A204.1 (cell line): ENCODE results near the gene HOXB7.
A peak's percentile ranks its signal among the peaks of the same experiment; 100 is the strongest.

ENCODE experiments used
- FAIRE-seq: peaks from 2 replicates; lab custom pipeline; 2012; peaks lifted over from hg19 to GRCh38; lab: Jason Lieb, UNC

Gene HOXB7

DNA sequence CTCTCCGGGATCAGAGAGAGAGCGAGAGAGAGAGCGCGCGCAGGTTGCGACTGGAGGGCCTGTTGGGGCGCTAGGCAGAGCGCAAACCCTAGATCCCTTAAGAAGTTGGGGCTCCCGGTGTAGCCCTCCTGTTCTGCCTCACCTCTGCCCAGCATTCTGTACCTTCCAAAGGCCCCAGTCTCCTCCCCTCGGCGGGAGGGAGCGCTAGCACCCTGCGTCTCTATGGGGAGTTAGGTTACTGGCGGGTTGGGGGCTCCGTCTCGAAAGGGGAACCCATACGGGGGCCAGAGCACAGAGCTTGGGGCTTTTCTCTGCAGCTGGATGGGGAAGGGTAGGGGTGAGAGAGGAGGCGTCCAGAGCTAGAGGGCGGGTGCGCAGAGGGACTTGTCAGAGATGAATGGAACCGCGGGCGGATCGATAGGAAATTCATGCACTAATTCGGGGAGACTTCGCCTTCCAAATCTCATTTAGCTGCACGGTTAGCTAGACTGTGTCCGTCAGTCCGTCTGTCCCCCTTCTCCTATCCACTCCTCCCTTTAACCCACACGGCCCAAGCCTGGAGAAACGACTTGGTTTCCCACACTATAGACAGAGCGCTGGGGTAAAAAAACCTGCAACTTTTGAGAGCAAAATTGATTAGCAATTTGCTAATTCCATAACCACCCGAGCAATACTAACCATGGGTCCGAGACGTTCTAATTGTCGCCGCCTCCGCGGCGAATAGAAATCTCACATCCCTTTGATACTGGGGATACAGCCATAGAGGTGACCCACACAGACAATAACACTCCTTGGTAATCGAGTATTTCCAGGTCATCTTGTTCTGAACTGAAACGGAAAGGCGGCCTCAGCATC lies 32.0 kb downstream of the HOXB7 start:
- FAIRE-seq = no peak

DNA sequence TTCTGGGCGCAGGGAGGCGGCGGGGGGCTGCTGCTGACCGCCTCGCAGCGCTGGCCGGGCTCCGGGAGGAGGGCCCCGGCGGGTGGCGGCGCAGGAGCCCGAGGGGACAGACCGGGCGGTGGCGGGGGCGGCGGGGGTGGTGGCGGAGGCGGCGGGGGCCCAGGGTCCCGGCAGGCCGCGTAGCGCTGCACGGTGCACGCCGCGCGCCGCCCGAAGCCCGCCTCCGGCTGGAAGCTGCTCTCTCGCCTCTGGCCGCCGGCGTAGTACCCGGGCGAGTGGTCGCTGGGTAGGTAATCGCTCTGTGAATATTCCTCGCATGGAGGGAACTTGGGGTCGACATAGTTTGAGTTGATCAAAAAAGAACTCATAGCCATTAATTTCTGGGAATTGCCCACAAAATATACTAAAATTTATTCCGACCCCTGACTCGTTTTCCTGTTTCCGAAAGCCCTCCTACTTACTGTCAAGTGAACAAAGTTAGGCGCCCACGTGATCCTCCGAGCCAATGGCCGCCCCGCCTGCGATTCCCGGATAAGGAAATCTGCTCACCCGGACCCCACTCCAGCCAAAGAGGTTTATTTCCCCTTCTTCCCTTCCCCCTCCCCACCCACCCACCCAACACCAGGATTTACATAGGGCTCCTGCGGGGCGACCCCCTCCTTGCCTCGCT lies 32.7 kb downstream of the HOXB7 start, which contains the start of gene HOXB4:
Gene HOXB4 (minus strand): TSS at position 405 of the 670 bp plus-strand sequence. CDS start 31 bp downstream, at position 374.
- FAIRE-seq = peak; percentile 66

DNA sequence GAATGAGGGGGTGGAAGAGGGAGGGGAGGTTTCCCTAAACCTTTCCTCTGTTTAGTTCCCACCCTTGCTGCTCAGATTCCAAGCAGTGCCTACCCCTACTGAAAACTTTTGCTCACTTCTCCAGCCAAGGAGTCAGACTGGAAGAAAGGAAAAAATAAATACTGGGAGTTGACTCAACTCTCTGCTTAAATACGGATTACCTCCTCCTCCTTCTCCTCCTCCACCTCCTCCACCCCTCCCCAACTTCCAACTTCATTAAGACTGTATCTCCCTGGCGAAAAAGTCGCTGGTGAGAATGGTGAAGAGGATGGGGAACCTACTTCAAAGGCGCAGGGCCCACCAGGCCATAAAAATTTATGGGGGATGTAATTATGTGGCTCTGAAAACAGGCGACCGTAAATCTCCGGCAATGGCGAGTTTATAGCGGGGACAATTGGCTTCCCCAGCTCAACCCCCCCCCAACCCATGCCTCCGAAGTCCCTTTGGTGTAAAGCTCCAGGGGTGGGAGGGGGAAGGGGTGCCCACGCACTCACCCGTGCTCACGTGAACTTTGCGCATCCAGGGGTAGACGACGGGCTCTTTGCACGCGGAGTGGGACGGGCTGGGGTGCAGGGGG lies 33.4 kb downstream of the HOXB7 start:
- FAIRE-seq = no peak

DNA sequence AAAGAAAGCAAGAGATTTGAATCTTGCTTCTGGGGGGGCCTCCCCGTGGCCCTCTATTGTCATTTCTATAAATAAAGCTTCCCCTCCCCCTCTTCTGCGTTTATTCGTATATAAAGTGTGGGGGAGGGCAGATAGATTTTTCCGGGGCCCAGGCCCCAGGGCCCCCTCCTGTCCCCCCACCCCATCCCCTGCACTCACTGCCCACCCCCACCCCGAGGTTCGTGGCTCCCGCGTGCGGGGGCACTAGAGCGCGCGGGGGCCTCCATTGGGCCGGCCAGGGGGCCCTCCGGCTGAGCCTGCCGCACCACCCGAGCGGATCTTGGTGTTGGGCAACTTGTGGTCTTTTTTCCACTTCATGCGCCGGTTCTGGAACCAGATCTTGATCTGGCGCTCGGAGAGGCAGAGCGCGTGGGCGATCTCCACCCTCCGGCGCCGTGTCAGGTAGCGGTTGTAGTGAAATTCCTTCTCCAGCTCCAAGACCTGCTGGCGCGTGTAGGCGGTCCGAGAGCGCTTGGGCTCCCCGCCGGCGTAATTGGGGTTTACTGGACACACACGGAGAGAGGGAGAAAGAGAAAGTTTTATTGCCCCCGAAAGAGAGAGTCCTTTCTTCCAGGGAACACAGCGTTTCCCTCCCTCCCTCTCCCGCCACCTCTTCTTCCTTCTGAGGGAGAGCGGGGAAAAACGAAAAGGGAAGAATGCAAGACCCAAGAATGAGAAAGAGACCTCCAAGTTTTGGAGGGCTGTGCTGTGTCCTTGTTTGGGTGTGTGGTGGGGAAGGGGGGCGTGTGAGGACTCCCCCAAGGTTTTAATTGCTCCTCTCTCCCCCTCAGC lies 34.1 kb downstream of the HOXB7 start:
- FAIRE-seq = peak; percentile 72

DNA sequence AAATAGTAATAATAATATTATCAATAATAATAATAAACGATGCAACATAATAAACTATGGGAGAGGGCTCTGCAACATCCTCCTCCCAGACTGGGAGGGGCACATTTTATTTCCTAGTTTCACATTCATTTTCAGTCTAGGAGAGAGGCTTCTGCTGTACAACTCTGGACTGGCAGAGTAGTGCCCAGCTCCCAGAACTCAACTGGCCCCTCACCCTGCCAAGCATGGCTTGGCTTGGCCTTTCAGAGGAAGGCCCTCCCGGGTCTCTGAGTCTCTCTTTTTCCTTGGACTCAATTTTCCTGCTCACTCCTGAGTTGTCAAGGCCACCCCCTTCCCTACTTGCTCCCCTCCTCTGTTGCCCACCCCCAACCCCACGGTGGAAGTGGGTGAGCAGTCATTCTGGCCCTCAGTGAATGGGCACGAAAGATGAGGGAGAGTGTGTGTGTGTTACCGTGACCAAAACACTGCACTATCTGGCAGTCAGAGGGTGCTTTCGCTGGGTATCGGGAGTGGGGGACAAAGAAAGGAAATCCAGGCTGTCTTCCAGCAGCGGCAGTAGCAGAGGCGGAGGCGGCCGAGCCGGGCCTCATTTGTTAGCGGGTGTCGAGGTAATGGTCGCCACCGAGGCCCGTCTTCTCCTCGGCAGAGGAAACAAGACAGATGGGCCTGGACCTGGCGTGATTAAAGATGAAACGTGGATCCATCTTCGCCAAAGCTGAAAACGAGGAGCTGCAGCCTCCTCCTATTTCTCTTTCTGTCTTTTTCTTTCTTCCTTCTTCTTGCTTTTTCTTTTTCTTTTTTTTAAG lies 34.9 kb downstream of the HOXB7 start:
- FAIRE-seq = no peak

DNA sequence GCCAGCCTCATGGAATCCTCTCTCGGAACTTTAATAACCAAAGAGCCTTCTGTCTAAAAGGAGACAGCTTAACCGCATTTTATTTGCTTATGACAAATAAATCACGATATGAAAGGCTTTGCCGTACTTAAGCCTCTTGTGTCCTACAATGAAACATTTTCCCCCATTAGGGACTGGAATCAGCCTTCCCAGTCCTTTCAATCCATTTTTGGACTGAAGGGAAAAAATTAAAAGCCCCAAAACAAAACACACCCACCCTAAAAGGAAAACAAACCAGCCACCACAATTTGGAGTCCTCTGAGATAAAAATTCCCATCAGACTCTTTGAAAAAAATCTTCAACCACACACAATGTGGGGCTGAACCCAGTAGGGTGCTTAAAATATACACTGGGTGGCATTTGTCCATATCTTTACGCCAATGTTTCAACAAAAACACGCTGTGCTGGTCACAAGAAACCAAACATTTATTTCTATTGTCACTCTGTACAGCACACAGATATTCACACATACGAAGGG lies 35.7 kb downstream of the HOXB7 start:
- FAIRE-seq = no peak

DNA sequence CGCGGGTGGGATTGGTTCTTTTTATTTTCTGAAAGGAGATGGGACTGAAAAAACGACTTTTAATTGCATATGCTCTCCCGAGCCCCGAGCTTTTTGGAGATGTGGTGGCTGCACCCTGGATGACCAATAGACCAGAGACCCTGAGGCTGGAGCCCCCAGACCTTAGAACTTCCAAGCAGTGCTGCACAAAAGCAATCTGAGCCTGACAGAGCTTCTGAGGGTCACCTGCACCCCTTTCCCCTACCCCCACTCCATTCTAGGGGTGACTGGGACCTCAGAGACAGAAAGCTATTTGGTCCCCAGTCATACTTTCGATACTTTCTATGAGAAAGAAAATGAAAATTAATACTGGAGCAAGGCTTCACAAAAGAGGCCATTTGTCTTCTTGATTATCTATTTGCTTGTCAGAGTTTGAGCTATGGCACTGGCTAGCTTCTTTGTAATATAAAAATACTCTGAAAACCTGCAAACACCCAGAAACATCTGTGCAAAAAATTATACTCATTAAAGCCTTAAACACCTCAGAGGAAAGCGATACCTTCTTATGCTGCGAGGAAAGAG lies 36.2 kb downstream of the HOXB7 start:
- no peak for FAIRE-seq

DNA sequence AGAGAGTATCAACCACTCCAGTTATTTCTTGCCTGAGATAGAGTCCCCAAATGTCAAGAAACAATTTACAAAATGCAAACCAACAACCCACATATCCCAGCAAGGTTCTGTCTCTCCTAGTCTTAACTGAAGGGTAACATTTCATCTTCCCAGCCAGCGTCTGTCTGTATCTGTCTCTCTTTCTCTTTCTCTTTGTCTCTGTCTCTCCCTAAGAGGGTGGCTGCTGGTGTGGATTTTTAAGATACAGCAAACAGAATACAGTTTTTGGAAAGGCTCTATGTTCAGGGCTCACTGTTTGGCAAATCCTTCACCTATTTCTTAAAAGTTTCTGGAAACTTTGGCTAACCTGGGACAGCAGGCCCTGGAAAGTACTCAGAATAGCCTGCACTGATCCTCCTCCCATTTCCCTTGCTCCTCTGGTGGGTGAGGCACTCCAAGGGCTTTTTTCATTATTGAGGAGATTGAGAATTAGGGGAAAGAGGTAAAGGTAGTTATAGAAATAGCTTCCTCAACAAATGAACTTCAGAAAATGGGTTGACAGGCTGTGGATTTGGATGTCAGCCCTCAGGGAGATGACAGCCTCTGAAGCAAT lies 38.9 kb downstream of the HOXB7 start:
- no peak for FAIRE-seq

DNA sequence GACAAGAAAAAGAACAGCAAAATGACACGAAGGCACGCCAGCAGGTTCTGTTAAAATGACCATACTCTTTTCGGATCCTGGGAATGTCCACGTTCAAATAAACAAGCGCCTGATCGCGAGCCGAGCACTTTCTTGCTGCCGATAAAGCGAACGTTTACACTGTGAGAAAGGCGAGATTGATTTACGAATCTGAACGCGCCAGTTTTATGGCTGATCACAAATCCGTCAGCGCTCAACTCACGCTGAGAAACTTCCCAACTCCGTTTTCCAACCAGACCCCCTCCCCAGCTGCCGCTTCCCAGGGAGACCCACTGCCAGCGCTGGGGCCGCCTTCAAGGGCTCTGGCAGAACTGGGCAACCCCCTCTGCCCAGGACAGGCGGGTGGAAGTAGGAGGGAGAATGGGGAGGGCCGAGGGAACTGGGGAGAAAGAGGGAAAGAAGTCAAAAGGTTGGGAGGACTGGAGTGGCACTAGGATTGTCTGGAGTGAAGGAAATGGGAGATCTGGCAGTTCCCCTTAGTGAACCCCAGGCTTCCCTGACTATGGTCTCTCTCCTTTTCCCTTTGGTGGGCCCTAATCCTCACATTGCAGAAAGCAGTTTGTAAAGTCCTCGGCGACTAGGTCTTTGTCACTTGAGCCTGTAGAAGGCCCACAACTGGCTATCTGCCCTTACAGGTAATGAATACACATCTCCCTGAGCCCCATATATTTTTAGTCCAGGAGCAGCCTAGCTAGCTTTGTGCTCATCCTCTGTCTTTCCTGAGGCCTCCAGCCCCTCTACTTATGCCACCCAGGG lies 39.6 kb downstream of the HOXB7 start:
- FAIRE-seq = no peak

DNA sequence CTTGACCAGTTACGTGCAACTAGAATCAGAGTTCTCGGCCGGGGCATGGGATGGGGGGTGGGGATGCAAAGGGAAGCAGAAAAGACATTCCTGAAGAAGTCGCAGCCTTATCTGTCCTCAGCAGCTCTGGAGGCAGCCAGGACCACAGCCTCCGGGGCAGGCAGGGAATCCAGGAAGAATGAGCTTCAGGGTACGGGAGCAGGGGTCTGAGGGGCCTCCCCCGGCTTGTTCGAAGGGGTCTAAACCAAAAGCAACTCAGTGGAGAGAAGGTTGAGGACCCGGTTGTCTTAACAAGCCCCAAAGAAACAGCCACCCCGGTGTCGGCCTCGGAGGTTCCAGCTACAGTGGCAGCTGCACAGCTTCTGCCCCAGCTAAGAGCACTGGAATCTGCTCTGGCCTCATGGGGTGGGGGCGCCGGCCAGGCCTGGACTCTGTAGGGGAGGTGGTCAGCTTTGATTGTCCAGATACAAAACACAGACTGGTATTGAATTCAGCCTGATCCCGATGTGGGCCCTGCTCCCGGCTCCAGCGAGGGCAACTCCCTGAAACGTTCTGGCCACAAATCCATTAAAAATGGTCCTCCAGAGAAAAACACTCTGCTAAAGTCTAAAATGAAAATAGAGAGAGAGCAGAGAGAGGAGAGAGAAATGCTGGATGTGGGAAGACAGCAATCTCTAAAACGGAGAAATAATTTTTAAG lies 40.3 kb downstream of the HOXB7 start:
- no peak for FAIRE-seq

DNA sequence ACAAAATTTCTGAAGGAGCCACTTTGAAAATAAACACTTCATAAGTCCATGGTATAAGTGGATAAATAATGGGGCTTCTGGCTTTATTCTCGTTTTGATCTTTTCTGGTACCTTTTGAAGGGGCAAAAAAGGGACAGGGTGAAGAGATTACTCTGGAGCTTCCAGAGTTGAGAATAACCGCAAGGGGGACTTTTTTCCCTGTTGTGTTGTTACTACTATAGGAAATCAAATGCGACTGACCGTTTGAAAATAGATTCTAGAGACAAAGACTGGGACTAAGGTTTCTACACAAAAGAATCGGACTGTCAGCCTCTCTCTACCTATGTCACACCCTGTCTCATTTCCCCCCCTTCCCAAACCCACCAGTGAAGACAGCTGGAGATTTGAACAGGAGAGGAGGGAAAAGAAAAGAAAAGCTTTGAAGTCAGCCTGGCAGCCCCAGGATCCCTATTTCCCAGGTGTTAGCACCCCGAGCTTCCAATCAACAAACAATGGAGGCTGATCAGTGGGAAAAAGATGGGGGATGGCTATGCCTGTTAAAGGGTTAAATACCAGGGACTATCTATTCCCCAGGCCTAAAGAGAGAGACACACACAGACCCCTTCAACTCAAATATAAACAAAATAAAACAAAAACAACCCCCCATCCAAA lies 41.0 kb downstream of the HOXB7 start:
- FAIRE-seq = no peak

DNA sequence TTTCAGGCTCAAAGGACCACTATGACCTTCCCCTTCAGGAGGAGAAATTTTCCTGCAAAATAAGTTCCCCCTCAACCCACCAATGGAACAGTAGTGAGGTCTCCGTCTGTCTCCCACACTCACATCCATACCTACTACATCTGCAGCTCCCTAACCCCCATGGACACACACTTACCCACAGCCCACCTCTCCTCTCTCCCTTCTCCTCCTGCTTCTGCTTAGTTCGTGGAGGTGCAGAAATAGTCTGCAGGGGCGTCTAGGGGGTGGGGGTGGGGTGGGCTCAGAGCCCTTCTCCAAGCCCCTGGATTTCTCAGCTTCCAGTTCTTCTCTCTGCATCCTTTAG lies 41.6 kb downstream of the HOXB7 start:
- no peak for FAIRE-seq

DNA sequence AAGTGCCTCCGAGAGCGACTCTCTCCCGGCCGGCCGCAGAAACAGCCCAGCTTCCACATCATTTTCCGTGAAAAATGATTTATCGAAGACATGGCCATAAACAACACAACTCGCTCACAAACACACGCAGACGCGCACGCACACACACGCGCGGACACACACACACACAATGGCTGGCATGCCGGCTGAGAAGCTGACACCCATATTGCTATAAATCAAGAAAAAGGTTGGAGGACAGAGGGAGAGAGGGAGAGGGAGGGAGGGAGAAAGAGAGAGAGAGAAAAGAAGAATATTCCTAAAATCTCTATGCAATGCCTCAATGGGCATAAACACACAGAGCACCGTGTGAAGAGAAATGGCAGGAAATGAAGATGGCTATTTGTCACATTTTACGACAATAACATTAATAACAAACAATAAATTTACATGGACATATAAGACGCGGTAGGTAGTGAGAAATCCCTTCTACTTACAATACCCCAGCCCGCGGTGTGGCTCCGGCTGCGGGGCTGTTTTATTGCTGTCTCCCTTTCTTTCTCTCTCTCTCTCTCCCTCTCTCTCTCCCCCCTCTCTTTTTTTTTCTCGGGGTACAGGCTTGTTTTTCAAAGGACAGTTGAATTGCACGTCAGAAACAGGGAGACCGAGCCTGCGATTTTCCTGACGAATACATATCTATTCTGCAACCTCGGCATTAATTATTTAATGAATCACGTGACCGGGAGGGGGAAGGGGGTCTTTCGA lies 42.1 kb downstream of the HOXB7 start:
- no peak for FAIRE-seq

DNA sequence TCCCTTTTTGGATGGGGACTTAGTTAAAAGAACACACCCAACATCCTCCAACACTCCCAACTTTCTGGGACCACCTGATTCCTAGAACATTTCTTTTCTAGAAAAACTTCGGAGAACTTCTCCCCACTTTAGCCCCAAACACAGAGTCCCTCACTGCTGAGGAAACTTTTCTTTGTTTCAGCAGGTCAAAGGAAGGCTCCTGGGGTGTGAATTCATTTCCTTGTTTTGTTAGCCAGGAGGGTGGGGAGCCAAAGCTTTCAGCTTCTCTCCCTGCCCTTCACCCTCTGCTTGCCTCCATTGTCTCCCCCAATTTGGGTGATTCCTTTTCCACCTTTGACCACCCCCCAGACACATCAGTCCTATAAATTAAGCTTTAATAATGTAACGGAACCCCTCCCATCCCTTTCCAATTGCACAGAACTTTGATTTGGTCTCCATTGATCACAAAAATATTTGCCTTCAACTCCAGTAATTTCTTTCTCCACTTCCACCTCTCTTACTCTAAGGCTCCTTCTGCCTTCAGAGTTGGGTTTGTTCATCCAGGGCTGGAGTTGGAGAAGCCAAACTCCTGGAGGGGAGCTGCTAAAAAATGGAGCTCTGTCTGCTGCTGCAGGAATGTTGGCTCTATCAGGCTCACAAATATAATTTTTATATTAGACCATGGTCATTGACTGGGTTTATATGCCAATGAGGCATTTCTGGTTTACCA lies 43.0 kb downstream of the HOXB7 start:
- no peak for FAIRE-seq

DNA sequence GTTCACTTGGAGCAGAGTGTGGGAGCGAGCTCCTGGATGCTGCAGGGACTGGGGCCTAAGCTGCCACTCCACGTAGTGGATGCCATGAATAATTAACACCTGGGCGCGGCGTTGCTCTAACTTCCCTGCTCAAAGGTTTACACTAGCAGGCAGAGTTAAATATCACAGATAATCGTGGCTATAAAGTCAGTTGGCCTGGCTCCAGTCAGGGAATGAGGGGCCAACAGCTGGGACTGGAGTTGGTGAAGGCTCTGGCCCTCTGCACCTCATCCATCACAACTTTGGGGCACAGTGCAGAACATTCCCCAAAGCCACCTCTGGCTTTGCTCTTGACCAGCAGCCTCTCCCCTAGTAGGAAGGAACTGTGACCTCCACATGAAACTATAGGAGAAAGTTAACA lies 43.6 kb downstream of the HOXB7 start:
- no peak for FAIRE-seq

DNA sequence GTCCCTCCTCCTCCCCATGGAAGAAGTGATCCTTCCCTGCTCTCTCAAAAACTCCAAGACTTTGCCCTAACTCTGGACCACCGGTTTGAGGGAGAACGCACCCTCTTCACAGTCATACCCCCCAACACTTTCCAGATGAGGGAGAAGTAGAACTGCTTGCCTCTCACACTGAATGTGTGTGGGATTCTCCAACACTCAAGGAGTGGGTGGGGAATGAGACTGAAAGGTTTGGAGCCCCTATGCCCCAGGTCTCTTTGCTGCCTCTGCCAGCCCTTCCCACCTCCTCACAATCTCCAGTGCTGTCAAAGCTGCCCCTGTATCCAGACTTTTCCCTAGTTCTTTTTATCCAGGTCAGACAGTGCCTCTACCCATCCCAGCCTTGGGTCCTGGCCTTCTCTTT lies 44.1 kb downstream of the HOXB7 start:
- FAIRE-seq = no peak
